Measurements from ENCODE around the gene IPO5. TPM values are rescaled to one million over a fixed set of nuclear protein-coding genes. Genes with fewer than 3 reads are reported as not detected.
"Not testable (repeated sequence)": the region's sequence is repeated elsewhere in the genome, so short reads cannot be mapped to it uniquely, and the experiment has no call there.

The IPO5 gene
- total RNA-seq, 1 experiment from 2014 or later, result 114 TPM

GRCh38 chr13:97944396-97945029, 9.0 kb upstream of the IPO5 start:
- no peak for DNase-seq
- Histone ChIP-seq H3K79me2 (ENCODE audit: low read length) (no peaks in the 10 kb centered on the region), H3K9me3 (ENCODE audit: low read length) (no peaks in the 10 kb centered on the region), H2AFZ (ENCODE audit: low read length) (no peak overlapping the region), H3K4me1 (ENCODE audit: low read length) (peaks cover 18% of the 10 kb centered on the region), H3K27me3 (ENCODE audit: low read length) (no peaks in the 10 kb centered on the region), H4K20me1 (ENCODE audit: insufficient read depth, low read depth, low read length) (no peaks in the 10 kb centered on the region), H3K9ac (ENCODE audit: low read length) (no peak overlapping the region), H3K4me2 (ENCODE audit: low read depth, low read length, poor library complexity, severe bottlenecking) (no peak overlapping the region), H3K4me3 (ENCODE audit: low read length) (no peak overlapping the region), H3K27ac (ENCODE audit: low read length) (no peak overlapping the region), H3K9me2 (replicated peaks; ENCODE audit: insufficient read depth, low read length) (no peaks in the 10 kb centered on the region), H3K36me3 (ENCODE audit: insufficient read depth, low read length) (no peaks in the 10 kb centered on the region)

GRCh38 chr13:97945342-97945741, 8.1 kb upstream of the IPO5 start:
- Histone ChIP-seq H4K20me1 (ENCODE audit: insufficient read depth, low read depth, low read length) (no peaks in the 10 kb centered on the region), H3K4me1 (ENCODE audit: low read length) (peaks cover 18% of the 10 kb centered on the region), H3K27ac (ENCODE audit: low read length) (no peak overlapping the region), H3K9me2 (replicated peaks; ENCODE audit: insufficient read depth, low read length) (no peaks in the 10 kb centered on the region), H3K27me3 (ENCODE audit: low read length) (no peaks in the 10 kb centered on the region), H3K36me3 (ENCODE audit: insufficient read depth, low read length) (no peaks in the 10 kb centered on the region), H3K4me2 (ENCODE audit: low read depth, low read length, poor library complexity, severe bottlenecking) (peak overlapping the region; percentile 18), H3K4me3 (ENCODE audit: low read length) (no peak overlapping the region), H3K9ac (ENCODE audit: low read length) (no peak overlapping the region), H2AFZ (ENCODE audit: low read length) (no peak overlapping the region), H3K9me3 (ENCODE audit: low read length) (no peaks in the 10 kb centered on the region), H3K79me2 (ENCODE audit: low read length) (no peaks in the 10 kb centered on the region)
- no peak for DNase-seq

- peak overlapping the region; percentile 18 for H3K4me2 ChIP-seq (ENCODE audit: low read depth, low read length, poor library complexity, severe bottlenecking)
- H3K27me3 ChIP-seq (ENCODE audit: low read length), result no peaks in the 10 kb centered on the region
- H3K4me3 ChIP-seq (ENCODE audit: low read length), result no peak overlapping the region
- no peaks in the 10 kb centered on the region for H4K20me1 ChIP-seq (ENCODE audit: insufficient read depth, low read depth, low read length)
- H3K9ac ChIP-seq (ENCODE audit: low read length), result no peak overlapping the region
- H3K27ac ChIP-seq (ENCODE audit: low read length), result no peak overlapping the region
- peak; percentile 67 for DNase-seq
- H3K79me2 ChIP-seq (ENCODE audit: low read length), result no peaks in the 10 kb centered on the region
- H3K4me1 ChIP-seq (ENCODE audit: low read length), result peaks cover 18% of the 10 kb centered on the region
- no peaks in the 10 kb centered on the region for H3K36me3 ChIP-seq (ENCODE audit: insufficient read depth, low read length)
- H2AFZ ChIP-seq (ENCODE audit: low read length), result no peak overlapping the region
- no peaks in the 10 kb centered on the region for H3K9me2 ChIP-seq (replicated peaks; ENCODE audit: insufficient read depth, low read length)
- H3K9me3 ChIP-seq (ENCODE audit: low read length), result no peaks in the 10 kb centered on the region
Measured at GRCh38 chr13:97945792-97946419, 7.6 kb upstream of the IPO5 start.

GRCh38 chr13:97946951-97947588, 6.4 kb upstream of the IPO5 start:
- H3K4me2 ChIP-seq (ENCODE audit: low read depth, low read length, poor library complexity, severe bottlenecking), result no peak overlapping the region
- no peaks in the 10 kb centered on the region for H3K79me2 ChIP-seq (ENCODE audit: low read length)
- H3K4me3 ChIP-seq (ENCODE audit: low read length), result no peak overlapping the region
- no peaks in the 10 kb centered on the region for H3K36me3 ChIP-seq (ENCODE audit: insufficient read depth, low read length)
- H3K27me3 ChIP-seq (ENCODE audit: low read length), result no peaks in the 10 kb centered on the region
- H3K9me3 ChIP-seq (ENCODE audit: low read length), result no peaks in the 10 kb centered on the region
- peaks cover 18% of the 10 kb centered on the region for H3K4me1 ChIP-seq (ENCODE audit: low read length)
- no peak overlapping the region for H2AFZ ChIP-seq (ENCODE audit: low read length)
- H4K20me1 ChIP-seq (ENCODE audit: insufficient read depth, low read depth, low read length), result no peaks in the 10 kb centered on the region
- no peaks in the 10 kb centered on the region for H3K9me2 ChIP-seq (replicated peaks; ENCODE audit: insufficient read depth, low read length)
- no peak overlapping the region for H3K27ac ChIP-seq (ENCODE audit: low read length)
- DNase-seq, result no peak
- H3K9ac ChIP-seq (ENCODE audit: low read length), result no peak overlapping the region

- Histone ChIP-seq H3K27ac (ENCODE audit: low read length) (no peak overlapping the region), H4K20me1 (ENCODE audit: insufficient read depth, low read depth, low read length) (no peaks in the 10 kb centered on the region), H3K4me3 (ENCODE audit: low read length) (no peak overlapping the region), H2AFZ (ENCODE audit: low read length) (no peak overlapping the region), H3K9ac (ENCODE audit: low read length) (no peak overlapping the region), H3K9me3 (ENCODE audit: low read length) (no peaks in the 10 kb centered on the region), H3K36me3 (ENCODE audit: insufficient read depth, low read length) (no peaks in the 10 kb centered on the region), H3K9me2 (replicated peaks; ENCODE audit: insufficient read depth, low read length) (no peaks in the 10 kb centered on the region), H3K4me1 (ENCODE audit: low read length) (peaks cover 25% of the 10 kb centered on the region), H3K4me2 (ENCODE audit: low read depth, low read length, poor library complexity, severe bottlenecking) (no peak overlapping the region), H3K27me3 (ENCODE audit: low read length) (no peaks in the 10 kb centered on the region), H3K79me2 (ENCODE audit: low read length) (no peaks in the 10 kb centered on the region)
- no peak for DNase-seq
Measured at GRCh38 chr13:97948041-97948440, 5.4 kb upstream of the IPO5 start.

- H4K20me1 ChIP-seq (ENCODE audit: insufficient read depth, low read depth, low read length); DNase-seq; H3K27ac ChIP-seq (ENCODE audit: low read length); H3K9ac ChIP-seq (ENCODE audit: low read length); H3K27me3 ChIP-seq (ENCODE audit: low read length); H3K36me3 ChIP-seq (ENCODE audit: insufficient read depth, low read length); H3K4me3 ChIP-seq (ENCODE audit: low read length); H3K9me2 ChIP-seq (replicated peaks; ENCODE audit: insufficient read depth, low read length); H3K79me2 ChIP-seq (ENCODE audit: low read length); H3K9me3 ChIP-seq (ENCODE audit: low read length); H3K4me2 ChIP-seq (ENCODE audit: low read depth, low read length, poor library complexity, severe bottlenecking); H2AFZ ChIP-seq (ENCODE audit: low read length): not testable (repeated sequence)
- peaks cover 29% of the 10 kb centered on the region for H3K4me1 ChIP-seq (ENCODE audit: low read length)
Measured at GRCh38 chr13:97949316-97949715, 4.2 kb upstream of the IPO5 start.

GRCh38 chr13:97951376-97951775, 2.1 kb upstream of the IPO5 start:
- Histone ChIP-seq H3K9me2 (replicated peaks; ENCODE audit: insufficient read depth, low read length) (no peaks in the 10 kb centered on the region), H3K79me2 (ENCODE audit: low read length) (no peaks in the 10 kb centered on the region), H3K27me3 (ENCODE audit: low read length) (no peaks in the 10 kb centered on the region), H3K27ac (ENCODE audit: low read length) (no peak overlapping the region), H3K9me3 (ENCODE audit: low read length) (no peaks in the 10 kb centered on the region), H3K9ac (ENCODE audit: low read length) (no peak overlapping the region), H3K36me3 (ENCODE audit: insufficient read depth, low read length) (no peaks in the 10 kb centered on the region), H3K4me1 (ENCODE audit: low read length) (peaks cover 18% of the 10 kb centered on the region), H3K4me3 (ENCODE audit: low read length) (no peak overlapping the region), H4K20me1 (ENCODE audit: insufficient read depth, low read depth, low read length) (no peaks in the 10 kb centered on the region), H2AFZ (ENCODE audit: low read length) (no peak overlapping the region), H3K4me2 (ENCODE audit: low read depth, low read length, poor library complexity, severe bottlenecking) (no peak overlapping the region)
- no peak for DNase-seq

- H3K9me3 ChIP-seq (ENCODE audit: low read length); H4K20me1 ChIP-seq (ENCODE audit: insufficient read depth, low read depth, low read length); H2AFZ ChIP-seq (ENCODE audit: low read length); H3K4me3 ChIP-seq (ENCODE audit: low read length); H3K36me3 ChIP-seq (ENCODE audit: insufficient read depth, low read length); H3K79me2 ChIP-seq (ENCODE audit: low read length); H3K27ac ChIP-seq (ENCODE audit: low read length); H3K9ac ChIP-seq (ENCODE audit: low read length); H3K27me3 ChIP-seq (ENCODE audit: low read length); H3K4me2 ChIP-seq (ENCODE audit: low read depth, low read length, poor library complexity, severe bottlenecking); H3K9me2 ChIP-seq (replicated peaks; ENCODE audit: insufficient read depth, low read length): not testable (repeated sequence)
- H3K4me1 ChIP-seq (ENCODE audit: low read length), result peaks cover 11% of the 10 kb centered on the region
- peak; percentile 51 for DNase-seq
Measured at GRCh38 chr13:97952831-97953230, 644 bp upstream of the IPO5 start.

Measured in Karpas-422 (cell line).